PFSK-1 (cell line): ENCODE data around the gene LUM.

ENCODE experiments used
- FOXP2 ChIP-seq: optimal IDR thresholded peaks from 2 replicates; pipeline ENCODE3; 2011; ENCODE audit warnings: borderline replicate concordance, control low read depth, inconsistent platforms; ENCODE audit not compliant: insufficient read depth; ENCODE audit errors: extremely low read length, extremely low read depth
- POLR2AphosphoS5 ChIP-seq: IDR thresholded peaks from 2 replicates; pipeline ENCODE4 v1.6.1; 2012; ENCODE audit warnings: low read depth, mild to moderate bottlenecking, control low read depth, low read length, moderate library complexity
- SIN3A ChIP-seq: IDR thresholded peaks from 2 replicates; pipeline ENCODE4 v1.6.1; 2012; ENCODE audit warnings: mild to moderate bottlenecking, low read length, moderate library complexity, borderline replicate concordance; ENCODE audit not compliant: insufficient read depth
- TAF1 ChIP-seq: IDR thresholded peaks from 2 replicates; pipeline ENCODE4 v1.6.1; 2012; ENCODE audit warnings: low read length, control low read depth, borderline replicate concordance; ENCODE audit not compliant: insufficient read depth
- TF ChIP-seq, protein P1 (sequence below), 2 experiments: IDR thresholded peaks; 2 replicates each; pipeline versions ENCODE4 v1.6.1 to v1.8.0; 2011 to 2012; ENCODE audit warnings: low read depth in 2 of 2, low read length in 2 of 2, control low read depth in 1 of 2, inconsistent platforms in 1 of 2, mild to moderate bottlenecking in 1 of 2, moderate library complexity in 1 of 2; ENCODE audit not compliant: insufficient read depth in 1 of 2

DNA sequence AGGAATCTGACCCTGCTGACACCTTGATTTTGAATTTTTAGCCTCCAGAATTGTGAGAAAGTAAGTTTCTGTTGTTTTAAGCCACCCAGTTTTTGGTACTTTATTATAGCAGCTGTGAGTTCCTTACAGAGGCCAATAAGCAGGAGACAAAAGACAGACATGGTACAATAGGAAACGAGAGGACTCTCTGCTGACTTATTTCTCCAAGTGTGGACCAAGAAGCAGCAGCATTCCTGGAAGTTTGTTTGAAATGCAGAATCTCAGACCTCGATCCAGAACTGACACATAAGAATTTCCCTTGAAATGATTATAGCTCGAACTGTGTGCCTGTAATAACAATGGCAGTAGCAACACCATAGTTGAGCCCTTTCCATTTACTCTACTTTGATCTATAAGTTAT is 31.9 kb upstream of the LUM start:
- no peak for TF ChIP-seq TAF1
- TF ChIP-seq, protein P1, sequence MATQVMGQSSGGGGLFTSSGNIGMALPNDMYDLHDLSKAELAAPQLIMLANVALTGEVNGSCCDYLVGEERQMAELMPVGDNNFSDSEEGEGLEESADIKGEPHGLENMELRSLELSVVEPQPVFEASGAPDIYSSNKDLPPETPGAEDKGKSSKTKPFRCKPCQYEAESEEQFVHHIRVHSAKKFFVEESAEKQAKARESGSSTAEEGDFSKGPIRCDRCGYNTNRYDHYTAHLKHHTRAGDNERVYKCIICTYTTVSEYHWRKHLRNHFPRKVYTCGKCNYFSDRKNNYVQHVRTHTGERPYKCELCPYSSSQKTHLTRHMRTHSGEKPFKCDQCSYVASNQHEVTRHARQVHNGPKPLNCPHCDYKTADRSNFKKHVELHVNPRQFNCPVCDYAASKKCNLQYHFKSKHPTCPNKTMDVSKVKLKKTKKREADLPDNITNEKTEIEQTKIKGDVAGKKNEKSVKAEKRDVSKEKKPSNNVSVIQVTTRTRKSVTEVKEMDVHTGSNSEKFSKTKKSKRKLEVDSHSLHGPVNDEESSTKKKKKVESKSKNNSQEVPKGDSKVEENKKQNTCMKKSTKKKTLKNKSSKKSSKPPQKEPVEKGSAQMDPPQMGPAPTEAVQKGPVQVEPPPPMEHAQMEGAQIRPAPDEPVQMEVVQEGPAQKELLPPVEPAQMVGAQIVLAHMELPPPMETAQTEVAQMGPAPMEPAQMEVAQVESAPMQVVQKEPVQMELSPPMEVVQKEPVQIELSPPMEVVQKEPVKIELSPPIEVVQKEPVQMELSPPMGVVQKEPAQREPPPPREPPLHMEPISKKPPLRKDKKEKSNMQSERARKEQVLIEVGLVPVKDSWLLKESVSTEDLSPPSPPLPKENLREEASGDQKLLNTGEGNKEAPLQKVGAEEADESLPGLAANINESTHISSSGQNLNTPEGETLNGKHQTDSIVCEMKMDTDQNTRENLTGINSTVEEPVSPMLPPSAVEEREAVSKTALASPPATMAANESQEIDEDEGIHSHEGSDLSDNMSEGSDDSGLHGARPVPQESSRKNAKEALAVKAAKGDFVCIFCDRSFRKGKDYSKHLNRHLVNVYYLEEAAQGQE (IDR thresholded peaks at IDR 0.05; ENCODE audit: insufficient read depth in 1 of 2, low read depth in 2 of 2, low read length in 2 of 2), result no peak
- TF ChIP-seq SIN3A, result no peak
- no peak for TF ChIP-seq POLR2AphosphoS5
- TF ChIP-seq FOXP2, result no peak
